NCI-H2107 treated with DMSO at 0.1 percent for 48 hours (cell line): ENCODE results near the gene LRRC4C.

Experiments used
- DNase-seq: peaks from one replicate; lab custom pipeline; 2025; ENCODE audit not compliant: unreplicated experiment; lab: John Stamatoyannopoulos, UW

Gene LRRC4C

GRCh38 chr11:41267451-41267850, 192.0 kb downstream of the LRRC4C start:
- DNase-seq: no peak

DNA sequence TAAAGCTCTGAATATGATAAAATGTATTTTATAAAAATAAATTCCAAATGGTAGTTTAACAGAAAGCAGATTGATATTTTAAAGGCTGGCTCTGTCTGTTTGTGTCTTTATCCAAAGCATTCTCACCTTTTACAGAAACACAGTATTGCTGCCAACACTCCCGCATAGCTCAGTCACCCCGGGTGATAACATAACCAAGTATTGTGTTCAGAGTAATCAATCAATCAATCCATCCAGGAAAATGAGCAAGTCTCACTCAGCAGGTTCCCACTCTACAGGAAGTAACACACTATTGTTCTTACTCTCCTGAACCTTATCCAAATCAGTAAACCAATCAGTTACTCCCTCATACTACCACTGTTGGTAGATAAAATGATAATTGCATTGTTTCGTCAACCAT, 203.4 kb downstream of the LRRC4C start:
- DNase-seq: no peak

DNA sequence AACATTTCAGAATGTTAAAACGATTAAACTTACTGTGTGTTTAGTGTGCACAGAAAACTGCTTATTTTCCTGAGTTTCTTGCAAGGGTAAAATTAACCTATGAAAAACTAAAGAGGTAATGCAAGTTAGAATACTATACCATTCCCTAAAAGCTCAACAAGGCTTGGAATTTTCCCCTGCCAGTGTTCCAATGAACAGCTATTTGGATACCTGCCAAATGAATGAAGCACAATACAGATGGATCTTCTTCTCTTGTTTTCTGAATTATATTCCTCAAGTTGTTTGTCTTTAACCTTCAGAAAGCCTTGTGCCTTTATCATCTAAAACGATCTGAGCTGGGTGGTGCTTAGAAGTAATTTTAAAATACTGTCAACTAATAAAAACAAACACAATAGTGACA, 204.5 kb downstream of the LRRC4C start:
- no peak for DNase-seq

DNA sequence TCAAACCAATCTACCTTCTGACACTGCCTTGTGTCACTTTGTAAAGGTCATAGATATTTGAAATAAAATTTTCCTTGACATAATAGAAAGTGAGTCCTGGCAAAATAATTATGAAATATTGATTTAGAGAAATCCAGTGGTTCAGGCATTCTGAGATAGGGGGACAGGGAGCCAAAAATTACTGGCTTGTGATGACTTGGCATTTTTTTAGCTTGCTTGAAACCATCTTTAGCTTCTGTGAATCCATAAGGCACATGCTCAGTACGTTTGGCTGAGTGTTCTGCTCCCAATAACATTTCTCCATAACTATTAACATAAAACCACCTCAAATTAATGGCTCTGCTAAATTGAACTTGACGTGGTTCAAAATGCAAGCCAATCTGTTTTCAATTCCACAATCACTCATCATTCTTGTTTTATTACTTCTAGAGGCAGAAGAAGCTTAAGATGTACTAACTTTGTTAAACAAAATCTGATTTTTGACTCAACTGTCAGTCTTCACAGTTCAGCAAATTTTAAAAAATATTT, 209.0 kb downstream of the LRRC4C start:
- DNase-seq: no peak

- no peak for DNase-seq
These were observed 211.8 kb downstream of the LRRC4C start for GRCh38 chr11:41247621-41248020.

GRCh38 chr11:41246399-41246745, 213.1 kb downstream of the LRRC4C start:
- DNase-seq: no peak

GRCh38 chr11:41245704-41246398, 213.6 kb downstream of the LRRC4C start:
- no peak for DNase-seq

DNA sequence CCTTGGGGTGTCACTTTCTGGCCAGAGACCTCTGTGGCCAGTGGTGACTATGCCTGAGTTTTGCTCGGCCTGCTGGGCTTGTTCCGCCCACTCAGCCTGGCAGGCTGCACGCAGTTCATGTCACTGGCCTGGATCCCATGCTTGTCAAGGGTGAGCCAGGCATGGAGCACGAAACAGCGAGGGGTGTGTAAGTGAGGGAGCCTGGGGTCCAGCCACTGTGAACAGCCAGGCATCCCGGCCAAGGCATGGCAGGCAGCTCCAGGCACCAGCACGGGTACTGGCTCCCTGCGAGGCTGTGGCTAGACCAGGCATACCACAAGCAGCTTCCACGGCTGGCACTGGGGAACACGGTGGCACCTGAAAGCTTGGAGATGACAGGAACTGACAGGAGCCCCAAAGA, 214.3 kb downstream of the LRRC4C start:
- no peak for DNase-seq

GRCh38 chr11:41237382-41237781, 222.1 kb downstream of the LRRC4C start:
- DNase-seq: no peak

DNA sequence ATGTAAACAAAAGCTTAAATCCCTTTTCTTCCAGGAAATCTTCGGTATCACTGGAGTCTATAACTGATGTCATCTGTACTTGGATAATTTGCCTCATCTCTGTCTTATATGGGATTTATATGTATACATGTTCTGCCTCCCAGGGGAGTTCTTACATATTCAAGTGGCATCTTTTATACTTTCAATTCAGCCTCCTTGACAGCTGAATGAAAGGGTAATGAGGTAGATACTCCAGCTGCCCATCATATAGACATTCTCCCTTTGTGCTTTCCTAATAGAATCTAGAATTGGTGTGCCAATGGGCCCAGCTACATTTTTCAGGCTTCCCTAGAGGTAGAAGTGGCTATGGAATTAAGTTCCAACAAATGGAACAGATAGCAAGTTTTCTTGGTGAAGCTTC, 223.8 kb downstream of the LRRC4C start:
- no peak for DNase-seq

DNA sequence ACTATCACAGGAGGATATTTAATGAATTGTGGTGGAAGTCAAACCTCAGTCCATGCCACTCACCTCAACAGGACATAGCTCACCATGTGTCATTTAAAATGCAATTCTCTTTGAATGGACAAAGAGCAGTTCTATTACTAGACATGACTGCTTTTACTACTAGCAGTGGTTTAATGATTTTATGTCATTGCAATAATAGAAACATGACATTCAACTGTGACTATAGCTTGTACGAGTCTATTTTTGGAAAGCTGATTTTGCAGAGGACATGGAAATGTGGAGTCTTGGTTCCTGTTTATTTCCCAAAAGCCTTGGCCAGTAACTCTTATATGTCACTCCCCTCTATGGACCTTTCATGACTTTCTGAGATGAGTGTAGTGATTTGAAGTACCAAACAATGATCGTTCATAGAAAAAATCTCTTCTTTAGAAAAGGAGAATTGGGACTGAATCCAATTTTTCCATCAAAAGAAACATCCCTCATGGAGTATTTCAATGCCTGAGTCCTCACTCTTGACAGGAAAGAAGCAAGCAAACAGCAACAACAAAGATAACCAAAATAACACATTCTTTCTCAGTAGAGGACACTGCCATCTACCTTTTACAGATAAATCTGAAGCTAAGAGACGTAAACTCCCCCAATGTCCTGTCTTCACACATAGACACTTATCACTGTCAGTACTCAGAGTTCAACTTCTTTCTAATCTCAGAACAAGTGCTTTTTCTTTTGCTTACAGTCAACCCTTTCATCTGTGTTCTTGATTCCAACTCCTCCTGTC, 233.4 kb downstream of the LRRC4C start:
- no peak for DNase-seq

- DNase-seq: no peak
These were observed 237.2 kb downstream of the LRRC4C start for GRCh38 chr11:41222236-41222635.

DNA sequence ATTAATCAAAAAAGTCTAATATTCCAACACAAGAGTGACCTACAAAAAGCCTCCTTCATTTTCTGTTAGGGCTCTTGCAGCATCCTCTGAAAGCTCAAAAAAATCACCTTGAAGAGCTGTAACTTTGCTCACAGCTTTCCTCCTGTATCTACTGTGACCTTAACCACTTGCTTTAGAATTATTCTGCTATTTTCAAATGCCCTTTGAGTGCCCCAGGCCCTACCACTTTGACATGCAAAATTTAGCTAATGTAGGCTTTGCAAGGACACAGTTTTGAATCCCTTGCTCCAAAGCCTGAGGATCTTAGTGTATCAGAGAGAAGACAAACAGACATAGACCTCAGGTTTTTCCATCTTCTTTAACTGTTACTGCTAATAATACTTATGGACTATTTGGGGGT, 253.1 kb downstream of the LRRC4C start:
- no peak for DNase-seq

GRCh38 chr11:41201156-41201555, 258.3 kb downstream of the LRRC4C start:
- no peak for DNase-seq

- no peak for DNase-seq
These were observed 268.9 kb downstream of the LRRC4C start for GRCh38 chr11:41190437-41191082.

DNA sequence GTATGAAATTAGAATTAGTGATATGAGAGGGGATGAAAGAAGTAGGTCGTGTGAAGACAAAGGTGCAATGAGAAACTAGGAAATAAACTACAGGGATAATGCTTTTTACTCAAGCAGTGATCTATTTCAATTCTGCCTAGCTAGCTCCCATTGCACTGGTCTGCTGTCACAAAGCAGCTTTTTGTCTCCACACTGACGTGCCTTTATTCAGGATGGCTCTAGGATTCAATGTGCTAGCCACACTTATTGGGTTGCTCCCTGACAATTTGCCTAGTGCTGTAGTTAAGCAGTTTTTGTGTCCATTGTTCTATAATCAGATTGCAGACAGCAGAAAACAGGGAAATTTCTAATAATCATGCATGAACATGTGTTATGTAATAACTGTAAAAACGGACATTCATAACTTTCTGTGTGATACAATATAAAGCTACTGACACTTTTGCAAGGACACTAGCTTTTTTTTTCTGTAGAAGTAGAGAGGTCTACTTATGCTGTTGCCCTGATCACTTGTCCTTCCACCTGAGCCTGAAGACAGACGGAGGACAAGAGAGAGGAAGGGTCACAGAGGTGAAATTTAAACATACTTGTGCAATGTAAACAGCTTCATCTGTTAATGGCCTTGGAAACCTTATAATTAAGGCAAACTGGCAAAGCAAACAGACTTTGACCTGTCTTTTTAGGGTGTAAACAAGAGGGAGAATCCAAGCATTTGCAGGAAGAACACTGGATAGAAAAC, 269.6 kb downstream of the LRRC4C start:
- DNase-seq: no peak

- no peak for DNase-seq
These were observed 281.7 kb downstream of the LRRC4C start for GRCh38 chr11:41177791-41178190.

GRCh38 chr11:41175304-41175972, 284.0 kb downstream of the LRRC4C start:
- DNase-seq: no peak

- no peak for DNase-seq
These were observed 313.1 kb downstream of the LRRC4C start for GRCh38 chr11:41146326-41146725.

DNA sequence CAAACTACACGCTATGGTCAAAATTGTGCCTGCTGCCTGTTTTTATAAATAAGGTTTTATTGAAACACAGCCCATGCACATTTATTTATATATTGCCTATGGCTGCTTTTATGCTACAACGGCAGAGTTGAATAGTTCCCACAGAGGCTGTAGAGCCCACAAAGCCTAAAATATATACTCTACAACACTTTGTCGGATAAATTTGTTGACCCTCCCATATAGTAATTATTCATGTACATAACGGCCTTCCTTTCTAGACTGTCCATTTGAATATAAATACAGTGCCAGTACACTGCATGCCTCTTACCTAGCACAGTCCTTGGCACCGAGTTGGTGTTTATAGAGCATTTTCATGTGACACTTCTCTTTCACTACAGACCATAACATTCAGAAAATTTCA, 314.0 kb downstream of the LRRC4C start:
- DNase-seq: no peak

- DNase-seq: no peak
These were observed 324.5 kb downstream of the LRRC4C start for GRCh38 chr11:41134971-41135370.
